ENCODE measurements around the gene IPO13.

IPO13 gene

GRCh38 chr1:44002606-44003157, 55.9 kb downstream of the IPO13 start:
- Histone ChIP-seq H3K9me3 (replicated peaks in 1 of 11) (no peaks in the 10 kb centered on the region), H4K20me1 (peaks cover 0 to 5% (median 0%) of the 10 kb centered on the region in 11 experiments; a peak in 3 of 22 replicates), H3K9ac (no peak overlapping the region), H3K27me3 (no peaks in the 10 kb centered on the region), H3K27ac (no peak overlapping the region), H3K4me3 (no peak overlapping the region), H3K36me3 (no peaks in the 10 kb centered on the region), H3K4me1 (peaks cover 0 to 20% (median 10%) of the 10 kb centered on the region in 10 experiments; a peak in 17 of 20 replicates), H3K4me2 (no peak overlapping the region)
- no peak for TF ChIP-seq Cebpa-rat (IDR thresholded peaks at IDR 0.05)

GRCh38 chr1:44008259-44008658, 61.5 kb downstream of the IPO13 start:
- peaks cover 0 to 12% (median 0%) of the 10 kb centered on the region in 11 experiments; a peak in 2 of 22 replicates for H4K20me1 ChIP-seq
- no peak overlapping the region for H3K27ac ChIP-seq
- peaks cover 3 to 32% (median 23%) of the 10 kb centered on the region in 10 experiments; a peak in 15 of 20 replicates for H3K4me1 ChIP-seq
- H3K9me3 ChIP-seq (replicated peaks in 1 of 11) = no peaks in the 10 kb centered on the region
- H3K4me2 ChIP-seq = no peak overlapping the region
- no peak overlapping the region for H3K4me3 ChIP-seq
- TF ChIP-seq Cebpa-rat (IDR thresholded peaks at IDR 0.05) = no peak
- H3K27me3 ChIP-seq = no peaks in the 10 kb centered on the region
- H3K9ac ChIP-seq = no peak overlapping the region
- no peaks in the 10 kb centered on the region for H3K36me3 ChIP-seq

- Histone ChIP-seq H3K4me3 (no peak overlapping the region), H3K27me3 (no peaks in the 10 kb centered on the region), H3K36me3 (no peaks in the 10 kb centered on the region), H4K20me1 (peaks cover 0 to 20% (median 0%) of the 10 kb centered on the region in 11 experiments; a peak in 3 of 22 replicates), H3K4me1 (peaks cover 3 to 35% (median 30%) of the 10 kb centered on the region in 10 experiments; a peak in 16 of 20 replicates), H3K9ac (0 out of 22 replicates have a peak overlapping the region, but pooled peaks of 1 of the 11 experiments have one; percentile 19), H3K9me3 (replicated peaks in 1 of 11) (no peaks in the 10 kb centered on the region), H3K4me2 (peak overlapping the region in 8 of 11 experiments; percentile 37 to 63 (median 46); a peak in 12 of 22 replicates), H3K27ac (no peak overlapping the region; a peak in 1 of 22 replicates)
- TF ChIP-seq Cebpa-rat (IDR thresholded peaks at IDR 0.05) = no peak
Observed at GRCh38 chr1:44010935-44011471, 64.3 kb downstream of the IPO13 start.

GRCh38 chr1:44012404-44012803, 65.7 kb downstream of the IPO13 start:
- Histone ChIP-seq H3K9ac (no peak overlapping the region), H3K27me3 (no peaks in the 10 kb centered on the region), H3K4me2 (peak overlapping the region in 9 of 11 experiments; percentile 21 to 63 (median 45); a peak in 16 of 22 replicates), H3K4me3 (no peak overlapping the region), H3K27ac (no peak overlapping the region), H4K20me1 (peaks cover 0 to 20% (median 0%) of the 10 kb centered on the region in 11 experiments; a peak in 3 of 22 replicates), H3K9me3 (replicated peaks in 1 of 11) (no peaks in the 10 kb centered on the region), H3K36me3 (no peaks in the 10 kb centered on the region), H3K4me1 (peaks cover 3 to 35% (median 30%) of the 10 kb centered on the region in 10 experiments; a peak in 16 of 20 replicates)
- TF ChIP-seq Cebpa-rat (IDR thresholded peaks at IDR 0.05) = no peak

GRCh38 chr1:44012941-44013609, 66.3 kb downstream of the IPO13 start:
- H4K20me1 ChIP-seq = peaks cover 0 to 20% (median 0%) of the 10 kb centered on the region in 11 experiments; a peak in 3 of 22 replicates
- no peaks in the 10 kb centered on the region for H3K9me3 ChIP-seq (replicated peaks in 1 of 11)
- peak overlapping the region in 9 of 11 experiments; percentile 21 to 63 (median 45); a peak in 13 of 22 replicates for H3K4me2 ChIP-seq
- H3K4me1 ChIP-seq = peaks cover 3 to 35% (median 30%) of the 10 kb centered on the region in 10 experiments; a peak in 16 of 20 replicates
- H3K36me3 ChIP-seq = no peaks in the 10 kb centered on the region
- H3K9ac ChIP-seq = 0 out of 22 replicates have a peak overlapping the region, but pooled peaks of 1 of the 11 experiments have one; percentile 2
- TF ChIP-seq Cebpa-rat (IDR thresholded peaks at IDR 0.05) = no peak
- no peak overlapping the region for H3K27ac ChIP-seq
- no peaks in the 10 kb centered on the region for H3K27me3 ChIP-seq
- no peak overlapping the region for H3K4me3 ChIP-seq

- no peak overlapping the region for H3K27ac ChIP-seq
- no peak overlapping the region for H3K9ac ChIP-seq
- peak overlapping the region in 6 of 11 experiments; percentile 5 to 63 (median 49); a peak in 2 of 22 replicates for H3K4me2 ChIP-seq
Observed at GRCh38 chr1:44013949-44014348, 67.2 kb downstream of the IPO13 start.

GRCh38 chr1:44014365-44015104, 67.8 kb downstream of the IPO13 start:
- 0 out of 22 replicates have a peak overlapping the region, but pooled peaks of 2 of the 11 experiments have one; percentile 53 to 62 for H3K4me2 ChIP-seq
- no peak overlapping the region for H3K4me3 ChIP-seq
- no peak overlapping the region for H3K27ac ChIP-seq
- no peaks in the 10 kb centered on the region for H3K36me3 ChIP-seq
- no peak for TF ChIP-seq Cebpa-rat (IDR thresholded peaks at IDR 0.05)
- H3K4me1 ChIP-seq = peaks cover 3 to 35% (median 30%) of the 10 kb centered on the region in 10 experiments; a peak in 16 of 20 replicates
- no peaks in the 10 kb centered on the region for H3K27me3 ChIP-seq
- H3K9me3 ChIP-seq (replicated peaks in 1 of 11) = no peaks in the 10 kb centered on the region
- peaks cover 0 to 20% (median 0%) of the 10 kb centered on the region in 11 experiments; a peak in 3 of 22 replicates for H4K20me1 ChIP-seq
- H3K9ac ChIP-seq = no peak overlapping the region; a peak in 1 of 22 replicates

More at GRCh38 chr1:44013949-44014348, 67.2 kb downstream of the IPO13 start:
- Histone ChIP-seq H3K4me3 (no peak overlapping the region), H3K9me3 (replicated peaks in 1 of 11) (no peaks in the 10 kb centered on the region), H3K36me3 (no peaks in the 10 kb centered on the region), H3K4me1 (peaks cover 3 to 35% (median 30%) of the 10 kb centered on the region in 10 experiments; a peak in 16 of 20 replicates), H3K27me3 (no peaks in the 10 kb centered on the region), H4K20me1 (peaks cover 0 to 20% (median 0%) of the 10 kb centered on the region in 11 experiments; a peak in 3 of 22 replicates)
- TF ChIP-seq Cebpa-rat (IDR thresholded peaks at IDR 0.05) = no peak

GRCh38 chr1:44015206-44015605, 68.5 kb downstream of the IPO13 start:
- H3K4me3 ChIP-seq = no peak overlapping the region
- H3K9ac ChIP-seq = no peak overlapping the region
- H3K27ac ChIP-seq = no peak overlapping the region
- no peaks in the 10 kb centered on the region for H3K36me3 ChIP-seq
- no peaks in the 10 kb centered on the region for H3K9me3 ChIP-seq (replicated peaks in 1 of 11)
- peaks cover 3 to 35% (median 30%) of the 10 kb centered on the region in 10 experiments; a peak in 16 of 20 replicates for H3K4me1 ChIP-seq
- peaks cover 0 to 20% (median 0%) of the 10 kb centered on the region in 11 experiments; a peak in 3 of 22 replicates for H4K20me1 ChIP-seq
- no peak overlapping the region for H3K4me2 ChIP-seq
- no peak for TF ChIP-seq Cebpa-rat (IDR thresholded peaks at IDR 0.05)
- no peaks in the 10 kb centered on the region for H3K27me3 ChIP-seq

Data from BLaER1 treated with 17β-estradiol and CSF1 and Interleukin-3, amounts not matched to agents 10 nM and 100 nM (cell line).